IMR-90 (cell line): ENCODE data around the gene LZTS3. TPM values are rescaled to one million over a fixed set of nuclear protein-coding genes. Genes with fewer than 3 reads are reported as not detected.

Experiments
- ATAC-seq: fragments of 200-7000 bp; cut with Tn5 transposase; 2 replicates; pipeline ENCODE4 v1.9.1; 2020; ENCODE audit warnings: low read depth, mild to moderate bottlenecking, moderate library complexity
- BruUV-seq: library from RNA; stranded (reverse); fragments of 400-500 nt; replicated peaks from 2 replicates; lab custom pipeline; 2021; lab: Mats Ljungman, UMichigan
- CTCF ChIA-PET: fragments of 300-600 bp; formaldehyde crosslinking; extraction: SDS; loops from one replicate; lab custom pipeline; 2021; ENCODE audit warnings: antibody characterized with exemption; lab: Yijun Ruan, JAX
- POLR2A ChIA-PET: fragments of 300-600 bp; sonication (Branson Sonifier 250); formaldehyde crosslinking; loops from one replicate; lab custom pipeline; 2022; ENCODE audit warnings: antibody characterized with exemption; ENCODE audit not compliant: unreplicated experiment; lab: Charles Lee
- DNase-seq: peaks from one replicate; pipeline ENCODE4 v3.0.0; 2013
- H2AFZ ChIP-seq: replicated peaks from 2 replicates; pipeline ENCODE3; 2013; ENCODE audit warnings: low read length, mild to moderate bottlenecking; ENCODE audit not compliant: poor library complexity
- H2AK5ac ChIP-seq: 2 replicates; pipeline ENCODE4 v1.6.1; 2013; ENCODE audit warnings: low read depth, low read length, inconsistent platforms
- H2AK9ac ChIP-seq: replicated peaks from 2 replicates; pipeline ENCODE3; 2013; ENCODE audit warnings: mild to moderate bottlenecking, low read depth, low read length, moderate library complexity; ENCODE audit not compliant: poor library complexity
- H2BK120ac ChIP-seq: 2 replicates; pipeline ENCODE4 v1.6.1; 2013; ENCODE audit warnings: low read depth, low read length, inconsistent platforms
- H2BK15ac ChIP-seq: 3 replicates; pipeline ENCODE4 v1.6.1; 2013; ENCODE audit warnings: low read depth, low read length, inconsistent platforms
- H2BK20ac ChIP-seq: 2 replicates; pipeline ENCODE4 v1.6.1; 2013; ENCODE audit warnings: low read depth, mild to moderate bottlenecking, inconsistent platforms, low read length, moderate library complexity
- H2BK5ac ChIP-seq: 2 replicates; pipeline ENCODE4 v1.6.1; 2013; ENCODE audit warnings: mild to moderate bottlenecking, low read depth, low read length, inconsistent platforms; ENCODE audit not compliant: poor library complexity, severe bottlenecking
- H3K14ac ChIP-seq: replicated peaks from 2 replicates; pipeline ENCODE4 v1.6.1; 2013; ENCODE audit warnings: low read depth, low read length, inconsistent platforms
- H3K18ac ChIP-seq: 2 replicates; pipeline ENCODE4 v1.6.1; 2013; ENCODE audit warnings: low read depth, low read length, control low read depth
- H3K23ac ChIP-seq: 2 replicates; pipeline ENCODE4 v1.6.1; 2013; ENCODE audit warnings: low read depth, low read length, inconsistent platforms
- H3K27ac ChIP-seq: 2 replicates; pipeline ENCODE4 v1.5.1; 2013; ENCODE audit warnings: mild to moderate bottlenecking, control low read depth, low read length; ENCODE audit not compliant: insufficient read depth
- H3K27me3 ChIP-seq: 2 replicates; pipeline ENCODE4 v1.6.1; 2013; ENCODE audit warnings: low read length; ENCODE audit not compliant: control insufficient read depth, insufficient read depth
- H3K36me3 ChIP-seq: 2 replicates; pipeline ENCODE4 v1.6.1; 2013; ENCODE audit warnings: low read length, mixed read lengths; ENCODE audit not compliant: control insufficient read depth, insufficient read depth
- H3K4ac ChIP-seq: 2 replicates; pipeline ENCODE4 v1.6.1; 2013; ENCODE audit warnings: low read depth, low read length, inconsistent platforms
- H3K4me1 ChIP-seq: 2 replicates; pipeline ENCODE4 v1.6.1; 2013; ENCODE audit warnings: low read length, mixed read lengths; ENCODE audit not compliant: control insufficient read depth, insufficient read depth
- H3K4me2 ChIP-seq: 2 replicates; pipeline ENCODE4 v1.6.1; 2013; ENCODE audit warnings: low read depth, mild to moderate bottlenecking, control low read depth, low read length, moderate library complexity
- H3K4me3 ChIP-seq: 2 replicates; pipeline ENCODE4 v1.5.1; 2013; ENCODE audit warnings: low read depth, mild to moderate bottlenecking, control low read depth, low read length, moderate library complexity; ENCODE audit not compliant: insufficient read depth
- H3K56ac ChIP-seq: 2 replicates; pipeline ENCODE4 v1.6.1; 2013; ENCODE audit warnings: low read length, inconsistent platforms; ENCODE audit not compliant: insufficient read depth; ENCODE audit errors: extremely low read depth
- H3K79me1 ChIP-seq, 2 experiments: 2 replicates each; pipeline ENCODE4 v1.6.1; 2013; ENCODE audit warnings: low read length in 2 of 2, inconsistent platforms in 1 of 2, low read depth in 1 of 2
- H3K9ac ChIP-seq: 2 replicates; pipeline ENCODE4 v1.6.1; 2013; ENCODE audit warnings: low read depth, low read length, control low read depth
- H3K9me1 ChIP-seq: 2 replicates; pipeline ENCODE4 v1.6.1; 2013; ENCODE audit warnings: low read length, inconsistent platforms; ENCODE audit not compliant: insufficient read depth
- H3K9me3 ChIP-seq: 2 replicates; pipeline ENCODE4 v1.6.1; 2013; ENCODE audit warnings: low read length; ENCODE audit not compliant: control insufficient read depth, insufficient read depth
- H4K20me1 ChIP-seq: 2 replicates; pipeline ENCODE4 v1.6.1; 2013; ENCODE audit warnings: low read length, inconsistent platforms; ENCODE audit not compliant: insufficient read depth
- H4K5ac ChIP-seq: 2 replicates; pipeline ENCODE4 v1.6.1; 2013; ENCODE audit warnings: mild to moderate bottlenecking, low read depth, low read length, control low read depth
- H4K8ac ChIP-seq, 2 experiments: 2 replicates each; pipeline ENCODE4 v1.6.1; 2013; ENCODE audit warnings: low read depth in 2 of 2, low read length in 2 of 2, control low read depth in 1 of 2, inconsistent platforms in 1 of 2
- H4K91ac ChIP-seq: 2 replicates; pipeline ENCODE4 v1.6.1; 2013; ENCODE audit warnings: low read depth, low read length, inconsistent platforms; ENCODE audit not compliant: insufficient read depth
- CEBPB ChIP-seq: IDR thresholded peaks from 2 replicates; pipeline ENCODE4 v1.6.1; 2012; ENCODE audit warnings: low read depth, low read length, improper control_type of control experiment
- CTCF ChIP-seq: conservative IDR thresholded peaks from 2 replicates; pipeline ENCODE4 v1.5.1; 2012; ENCODE audit warnings: mild to moderate bottlenecking, low read depth, low read length, improper control_type of control experiment
- ELK1 ChIP-seq: fragments of 150-350 bp; IDR thresholded peaks from 2 replicates; pipeline ENCODE4 v1.6.1; 2016; ENCODE audit warnings: low read depth, mild to moderate bottlenecking, low read length, moderate library complexity, borderline replicate concordance
- FOS ChIP-seq: fragments of 150-350 bp; IDR thresholded peaks from 2 replicates; pipeline ENCODE4 v1.6.1; 2016; ENCODE audit warnings: low read depth, low read length
- MAZ ChIP-seq: IDR thresholded peaks from 2 replicates; pipeline ENCODE4 v1.6.1; 2012; ENCODE audit warnings: low read depth, mild to moderate bottlenecking, low read length, improper control_type of control experiment, moderate library complexity, borderline replicate concordance
- MXI1 ChIP-seq: IDR thresholded peaks from 2 replicates; pipeline ENCODE4 v1.6.1; 2012; ENCODE audit warnings: low read depth, mild to moderate bottlenecking, low read length, moderate library complexity, borderline replicate concordance
- POLR2A ChIP-seq: IDR thresholded peaks from 2 replicates; pipeline ENCODE4 v1.6.1; 2012; ENCODE audit warnings: mild to moderate bottlenecking, low read depth, low read length
- RFX5 ChIP-seq: IDR thresholded peaks from 2 replicates; pipeline ENCODE4 v1.8.0; 2012; ENCODE audit warnings: low read depth, mild to moderate bottlenecking, low read length, moderate library complexity
- USF2 ChIP-seq: fragments of 150-350 bp; IDR thresholded peaks from 2 replicates; pipeline ENCODE4 v1.6.1; 2017; ENCODE audit warnings: mild to moderate bottlenecking, antibody characterized with exemption, low read length, low read depth
- WGBS, 2 experiments: methylation state at CpG; one replicate each; pipeline versions ENCODE4 v1.1.5 to v1.1.7; 2013; ENCODE audit warnings: missing lambda C conversion rate in 2 of 2; ENCODE audit not compliant: insufficient read length in 1 of 2; ENCODE audit errors: extremely low coverage in 2 of 2; 5-methylcytosine and 5-hydroxymethylcytosine counted together
- dilution Hi-C: fragments of 300-500 bp; cut with HindIII; formaldehyde crosslinking; loops from one replicate; pipeline ENCODE4 v1.14.3; 2018; ENCODE audit warnings: low sequenced_read_pairs; ENCODE audit not compliant: unreplicated experiment
- in situ Hi-C: fragments of 300-500 bp; cut with MboI; formaldehyde crosslinking; loops from 3 replicates; pipeline ENCODE4 v1.14.3; 2019; ENCODE audit warnings: low sequenced_read_pairs, inconsistent platforms, mixed read lengths
- intact Hi-C: fragments of 100-400 bp; cut with micrococcal nuclease; formaldehyde crosslinking; loops from 2 replicates; pipeline ENCODE4 v1.10.0; 2022
- polyA plus RNA-seq, 3 experiments: library from polyadenylated mRNA; depleted of rRNA; stranded (reverse); fragments of >200 nt; gene quantifications; 2 replicates each; pipeline ENCODE4 v1.2.3, GENCODE V29; 2012; ENCODE audit warnings: low replicate concordance in 1 of 3
- total RNA-seq: library from RNA; depleted of rRNA; stranded (reverse); fragments of >200 nt; gene quantifications from 2 replicates; pipeline ENCODE4 v1.2.3, GENCODE V29; 2012

LZTS3 gene
- total and polyA plus RNA-seq, 2 of the 4 experiments (the other 2 are of a cell fraction) = 1.4 to 3.2 TPM

GRCh38 chr20:3190681-3191111 lies 17.3 kb upstream of the LZTS3 start:
- Histone ChIP-seq H3K56ac (no peak overlapping the region), H3K27ac (no peak overlapping the region), H4K5ac (no peak overlapping the region), H3K4ac (no peak overlapping the region), H2BK20ac (no peak overlapping the region), H2AFZ (no peak overlapping the region), H3K18ac (no peak overlapping the region), H3K36me3 (peaks cover 59% of the 10 kb centered on the region), H2BK5ac (no peak overlapping the region), H3K9me3 (no peaks in the 10 kb centered on the region), H2BK15ac (no peak overlapping the region), H4K20me1 (no peaks in the 10 kb centered on the region), H2AK9ac (no peak overlapping the region), H3K4me3 (no peak overlapping the region), H4K8ac (no peak overlapping the region), H2AK5ac (no peak overlapping the region), H3K9ac (no peak overlapping the region), H3K4me2 (no peak overlapping the region), H3K9me1 (no peaks in the 10 kb centered on the region), H2BK120ac (no peak overlapping the region), H3K23ac (no peak overlapping the region), H3K4me1 (no peaks in the 10 kb centered on the region), H3K14ac (no peak overlapping the region), H3K79me1 (no peaks in the 10 kb centered on the region), H4K91ac (no peak overlapping the region), H3K27me3 (no peaks in the 10 kb centered on the region)
- no peak for ATAC-seq
- ChIA-PET POLR2A (no interaction called here), CTCF (no interaction called here)
- intact Hi-C loops = no loop called here
- in situ Hi-C loops = no loop called here
- TF ChIP-seq POLR2A = no peak
- TF ChIP-seq CEBPB = no peak
- TF ChIP-seq USF2 = no peak
- no peak for TF ChIP-seq MAZ
- no peak for TF ChIP-seq CTCF
- TF ChIP-seq ELK1 = no peak
- TF ChIP-seq MXI1 = no peak
- no peak for TF ChIP-seq RFX5
- no peak for TF ChIP-seq FOS
- no TSS peak for BruUV-seq
- WGBS, 2 experiments = 89% methylated on average over 8 of the region's 14 CpGs; no CpG with 5 or more reads in 1 of the 2 experiments
- no peak for DNase-seq
- dilution Hi-C loops = no loop called here
